Measurements from ENCODE around the gene SMARCB1. TPM values are rescaled to one million over a fixed set of nuclear protein-coding genes. Genes with fewer than 3 reads are reported as not detected.

Gene SMARCB1

Small RNA genes within 50 kb of the gene (small RNA-seq; reads per million reads assigned to genes)
- not detected for gene RN7SL268P (ENCODE audit: low read depth)

Data from mesenchymal stem cell (in vitro differentiated cells and primary cell).